ENCODE measurements around the gene RASAL2. TPM values are rescaled to one million over a fixed set of nuclear protein-coding genes. Genes with fewer than 3 reads are reported as not detected.
A peak's percentile ranks its signal among the peaks of the same experiment; 100 is the strongest.

The RASAL2 gene
- total and polyA plus RNA-seq, 2 of the 4 experiments (the other 2 are of a cell fraction): 13.1 to 20.6 TPM

DNA sequence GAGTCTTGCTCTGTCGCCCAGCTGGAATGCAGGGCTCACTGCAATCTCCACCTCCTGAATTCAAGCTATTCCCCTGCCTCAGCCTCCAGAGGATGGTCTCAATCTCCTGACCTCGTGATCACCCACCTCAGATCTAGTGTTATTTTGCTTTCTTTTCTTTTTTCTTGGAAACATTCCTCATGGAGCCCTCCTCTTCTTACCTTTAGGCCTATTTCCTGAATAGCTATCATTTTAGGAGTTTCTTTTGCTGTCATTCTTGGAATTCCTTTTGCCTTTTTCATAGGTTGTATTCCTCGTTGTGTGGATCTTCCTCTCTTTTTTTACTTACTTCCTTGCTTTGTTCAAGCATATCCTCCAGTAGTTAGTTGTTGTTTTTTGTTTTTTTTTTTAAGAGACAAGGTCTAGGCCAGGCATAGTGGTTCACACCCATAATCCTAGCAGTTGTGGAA lies 173.8 kb downstream of the RASAL2 start:
- CTCF ChIA-PET: interaction anchor here (0.6 to 1.4 kb wide), 4 partner anchors 13 to 465 kb away, joined by 3 to 4 read pairs (median 3); no protein-coding TSS in a partner anchor
- H3K4me3 ChIP-seq (ENCODE audit: insufficient read depth, low read depth, low read length): no peak overlapping the region

More for the DNA sequence above, 173.8 kb downstream of the RASAL2 start:
- intact Hi-C loops (cut with micrococcal nuclease) (no loop called here), dilution Hi-C loops (cut with HindIII; ENCODE audit: low sequenced_read_pairs, unreplicated experiment) (no loop called here), in situ Hi-C loops (cut with MboI; ENCODE audit: low sequenced_read_pairs) (no loop called here)
- Histone ChIP-seq H4K5ac (ENCODE audit: low read depth, low read length) (peak overlapping the region; percentile 98), H3K9me3 (ENCODE audit: control insufficient read depth, insufficient read depth, low read length) (no peaks in the 10 kb centered on the region), H3K9me1 (ENCODE audit: insufficient read depth, low read length) (peaks cover 3% of the 10 kb centered on the region; the same call in 1 of the 2 replicates), H4K20me1 (ENCODE audit: insufficient read depth, low read length) (no peaks in the 10 kb centered on the region), H3K14ac (replicated peaks; ENCODE audit: low read depth, low read length) (peak overlapping the region; percentile 77), H2AFZ (replicated peaks; ENCODE audit: low read length, poor library complexity) (peak overlapping the region; percentile 73), H3K4me2 (ENCODE audit: low read depth, low read length) (peak overlapping the region; percentile 67; the same call in 1 of the 2 replicates), H4K91ac (ENCODE audit: insufficient read depth, low read depth, low read length) (peak overlapping the region; percentile 79), H2AK5ac (ENCODE audit: low read depth, low read length) (peak overlapping the region; percentile 77; the same call in 1 of the 2 replicates), H3K79me1 (ENCODE audit: low read depth in 1 of 2, low read length in 2 of 2) (peaks cover 30 to 41% of the 10 kb centered on the region in 2 experiments), H3K4ac (ENCODE audit: low read depth, low read length) (peak overlapping the region; percentile 88), H3K9ac (ENCODE audit: low read depth, low read length) (peak overlapping the region; percentile 50), H2AK9ac (replicated peaks; ENCODE audit: low read depth, low read length, poor library complexity) (no peak overlapping the region), H3K27me3 (ENCODE audit: control insufficient read depth, insufficient read depth, low read length) (no peaks in the 10 kb centered on the region), H2BK20ac (ENCODE audit: low read depth, low read length) (peak overlapping the region; percentile 91), H2BK120ac (ENCODE audit: low read depth, low read length) (peak overlapping the region; percentile 97), H3K56ac (ENCODE audit: extremely low read depth, insufficient read depth, low read length) (peak overlapping the region; percentile 47; the same call in 1 of the 2 replicates), H2BK15ac (ENCODE audit: low read depth, low read length) (peak overlapping the region; percentile 96; the same call in 1 of the 3 replicates), H4K8ac (ENCODE audit: low read depth in 2 of 2, low read length in 2 of 2) (peak overlapping the region; percentile 81 to 86), H3K18ac (ENCODE audit: low read depth, low read length) (peak overlapping the region; percentile 84), H3K27ac (ENCODE audit: insufficient read depth, low read length) (peak overlapping the region; percentile 88), H3K36me3 (ENCODE audit: control insufficient read depth, insufficient read depth, low read length) (no peaks in the 10 kb centered on the region), H3K4me1 (ENCODE audit: control insufficient read depth, insufficient read depth, low read length) (peaks cover 7% of the 10 kb centered on the region), H2BK5ac (ENCODE audit: low read depth, low read length, poor library complexity, severe bottlenecking) (peak overlapping the region; percentile 98), H3K23ac (ENCODE audit: low read depth, low read length) (peak overlapping the region; percentile 28; the same call in 1 of the 2 replicates)
- ATAC-seq (ENCODE audit: low read depth) (peak; percentile 63), DNase-seq (peak; percentile 40)
- TF ChIP-seq, protein P1, sequence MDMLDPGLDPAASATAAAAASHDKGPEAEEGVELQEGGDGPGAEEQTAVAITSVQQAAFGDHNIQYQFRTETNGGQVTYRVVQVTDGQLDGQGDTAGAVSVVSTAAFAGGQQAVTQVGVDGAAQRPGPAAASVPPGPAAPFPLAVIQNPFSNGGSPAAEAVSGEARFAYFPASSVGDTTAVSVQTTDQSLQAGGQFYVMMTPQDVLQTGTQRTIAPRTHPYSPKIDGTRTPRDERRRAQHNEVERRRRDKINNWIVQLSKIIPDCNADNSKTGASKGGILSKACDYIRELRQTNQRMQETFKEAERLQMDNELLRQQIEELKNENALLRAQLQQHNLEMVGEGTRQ (IDR thresholded peaks at IDR 0.05; ENCODE audit: low read depth, low read length): no peak
- TF ChIP-seq, protein P2, sequence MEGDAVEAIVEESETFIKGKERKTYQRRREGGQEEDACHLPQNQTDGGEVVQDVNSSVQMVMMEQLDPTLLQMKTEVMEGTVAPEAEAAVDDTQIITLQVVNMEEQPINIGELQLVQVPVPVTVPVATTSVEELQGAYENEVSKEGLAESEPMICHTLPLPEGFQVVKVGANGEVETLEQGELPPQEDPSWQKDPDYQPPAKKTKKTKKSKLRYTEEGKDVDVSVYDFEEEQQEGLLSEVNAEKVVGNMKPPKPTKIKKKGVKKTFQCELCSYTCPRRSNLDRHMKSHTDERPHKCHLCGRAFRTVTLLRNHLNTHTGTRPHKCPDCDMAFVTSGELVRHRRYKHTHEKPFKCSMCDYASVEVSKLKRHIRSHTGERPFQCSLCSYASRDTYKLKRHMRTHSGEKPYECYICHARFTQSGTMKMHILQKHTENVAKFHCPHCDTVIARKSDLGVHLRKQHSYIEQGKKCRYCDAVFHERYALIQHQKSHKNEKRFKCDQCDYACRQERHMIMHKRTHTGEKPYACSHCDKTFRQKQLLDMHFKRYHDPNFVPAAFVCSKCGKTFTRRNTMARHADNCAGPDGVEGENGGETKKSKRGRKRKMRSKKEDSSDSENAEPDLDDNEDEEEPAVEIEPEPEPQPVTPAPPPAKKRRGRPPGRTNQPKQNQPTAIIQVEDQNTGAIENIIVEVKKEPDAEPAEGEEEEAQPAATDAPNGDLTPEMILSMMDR (conservative IDR thresholded peaks at IDR 0.05; ENCODE audit: low read depth, low read length): no peak
- TF ChIP-seq, protein P3, sequence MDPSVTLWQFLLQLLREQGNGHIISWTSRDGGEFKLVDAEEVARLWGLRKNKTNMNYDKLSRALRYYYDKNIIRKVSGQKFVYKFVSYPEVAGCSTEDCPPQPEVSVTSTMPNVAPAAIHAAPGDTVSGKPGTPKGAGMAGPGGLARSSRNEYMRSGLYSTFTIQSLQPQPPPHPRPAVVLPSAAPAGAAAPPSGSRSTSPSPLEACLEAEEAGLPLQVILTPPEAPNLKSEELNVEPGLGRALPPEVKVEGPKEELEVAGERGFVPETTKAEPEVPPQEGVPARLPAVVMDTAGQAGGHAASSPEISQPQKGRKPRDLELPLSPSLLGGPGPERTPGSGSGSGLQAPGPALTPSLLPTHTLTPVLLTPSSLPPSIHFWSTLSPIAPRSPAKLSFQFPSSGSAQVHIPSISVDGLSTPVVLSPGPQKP (IDR thresholded peaks at IDR 0.05; ENCODE audit: borderline replicate concordance, low read depth, low read length): no peak
- TF ChIP-seq MXI1 (IDR thresholded peaks at IDR 0.05; ENCODE audit: borderline replicate concordance, low read depth, low read length) (no peak), RCOR1 (IDR thresholded peaks at IDR 0.05; ENCODE audit: insufficient replicate concordance, low read length) (no peak), CEBPB (IDR thresholded peaks at IDR 0.05; ENCODE audit: low read depth, low read length) (no peak), RFX5 (IDR thresholded peaks at IDR 0.05; ENCODE audit: low read depth, low read length) (no peak), BHLHE40 (IDR thresholded peaks at IDR 0.05; ENCODE audit: low read depth, low read length) (no peak), POLR2A (IDR thresholded peaks at IDR 0.05; ENCODE audit: low read depth, low read length) (no peak), MAFK (IDR thresholded peaks at IDR 0.05; ENCODE audit: low read depth, low read length) (no peak), NFE2L2 (IDR thresholded peaks at IDR 0.05; ENCODE audit: low read depth, low read length) (no peak), SMC3 (IDR thresholded peaks at IDR 0.05; ENCODE audit: low read depth, low read length) (no peak), RAD21 (IDR thresholded peaks at IDR 0.05; ENCODE audit: low read length) (no peak), MAZ (IDR thresholded peaks at IDR 0.05; ENCODE audit: borderline replicate concordance, low read depth, low read length) (no peak), FOS (IDR thresholded peaks at IDR 0.05; ENCODE audit: low read depth, low read length) (no peak), CHD1 (IDR thresholded peaks at IDR 0.05; ENCODE audit: low read depth, low read length) (no peak)
- no TSS peak for BruUV-seq (replicated peaks)
- no CpG with 5 or more reads among the region's 3 CpGs for WGBS, 2 experiments (ENCODE audit: extremely low coverage in 2 of 2, insufficient read length in 1 of 2)
- POLR2A ChIA-PET (ENCODE audit: unreplicated experiment): no interaction called here
